Activated CD8-positive, alpha-beta memory T cell treated with anti-CD3 and anti-CD28 coated beads for 4 hours (primary cell): ENCODE data around the gene OAT.

Experiments
- DNase-seq, 2 donors: peaks; one replicate each; pipeline ENCODE4 v3.0.0-alpha.2; 2020; ENCODE audit warnings: low read depth in 2 of 2

Gene OAT

GRCh38 chr10:124418726-124419501 lies at the start of gene OAT:
OAT (minus strand) TSS chr10:124418923; CDS start chr10:124412171, 6,752 bp downstream.
- DNase-seq = peak; percentile 89 to 90

GRCh38 chr10:124467165-124467564 lies 48.4 kb upstream of the OAT start:
- DNase-seq = no peak

GRCh38 chr10:124465777-124466488 lies 47.2 kb upstream of the OAT start:
- DNase-seq = no peak

GRCh38 chr10:124465003-124465776 lies 46.5 kb upstream of the OAT start:
- no peak for DNase-seq

GRCh38 chr10:124464028-124464965 lies 45.6 kb upstream of the OAT start:
- no peak for DNase-seq

- DNase-seq = no peak
These were observed 43.6 kb upstream of the OAT start for GRCh38 chr10:124462348-124462695.

GRCh38 chr10:124461642-124462347 lies 43.1 kb upstream of the OAT start, which contains the start of gene LHPP:
LHPP (plus strand) TSS chr10:124461823; CDS start chr10:124461863, 40 bp downstream.
- peak; percentile 63 to 69 for DNase-seq

- DNase-seq = no peak
These were observed 41.4 kb upstream of the OAT start for GRCh38 chr10:124460144-124460543.

GRCh38 chr10:124459395-124459794 lies 40.7 kb upstream of the OAT start:
- no peak for DNase-seq

GRCh38 chr10:124458889-124459288 lies 40.2 kb upstream of the OAT start:
- no peak for DNase-seq

- no peak for DNase-seq
These were observed 39.8 kb upstream of the OAT start for GRCh38 chr10:124458473-124458872.

GRCh38 chr10:124455441-124455840 lies 36.7 kb upstream of the OAT start:
- DNase-seq = no peak

- DNase-seq = no peak
These were observed 35.4 kb upstream of the OAT start for GRCh38 chr10:124453960-124454610.

- DNase-seq = no peak
These were observed 32.6 kb upstream of the OAT start for GRCh38 chr10:124451276-124451675.

- no peak for DNase-seq
These were observed 32.0 kb upstream of the OAT start for GRCh38 chr10:124450783-124451057.

- DNase-seq = no peak
These were observed 31.5 kb upstream of the OAT start, which contains the start of gene NKX1-2 for GRCh38 chr10:124450012-124450782. NKX1-2 (minus strand) TSS chr10:124450035; CDS start chr10:124449943, 92 bp downstream.

- no peak for DNase-seq
These were observed 30.7 kb upstream of the OAT start for GRCh38 chr10:124449170-124450011.

GRCh38 chr10:124448696-124449169 lies 30.0 kb upstream of the OAT start:
- DNase-seq = no peak
